Measurements from ENCODE around the gene MEGF11.

The MEGF11 gene

GRCh38 chr15:66253418-66254088, at the start of gene MEGF11:
Gene MEGF11 (minus strand): TSS chr15:66253750. CDS start chr15:66128403, 125,347 bp downstream.
- no peak for DNase-seq

- no peak for DNase-seq
Measured at GRCh38 chr15:66302489-66303278, 49.1 kb upstream of the MEGF11 start.

DNA sequence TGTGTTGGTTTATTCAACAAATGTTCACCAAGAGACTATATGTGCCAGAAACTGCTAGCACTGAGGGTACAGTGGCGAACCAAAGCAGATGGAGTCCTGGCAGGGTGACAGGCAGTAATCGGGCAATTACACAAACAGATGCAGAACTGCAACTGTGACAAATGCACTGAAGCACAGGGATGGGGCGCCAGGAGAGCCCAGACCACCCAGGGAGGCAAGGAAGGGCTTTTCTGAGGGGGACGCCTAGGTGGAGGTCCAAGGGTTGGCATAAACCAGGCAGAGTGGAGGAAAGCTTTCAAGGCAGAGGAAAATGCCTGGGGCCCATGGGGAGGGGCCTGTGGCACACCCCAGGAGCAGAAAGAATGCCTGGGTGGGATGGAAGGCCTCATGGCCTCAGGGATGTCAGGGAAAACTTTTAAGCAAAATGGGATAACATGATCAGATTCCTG, 45.3 kb upstream of the MEGF11 start:
- DNase-seq = no peak

- no peak for DNase-seq
Measured at GRCh38 chr15:66296186-66296585, 42.6 kb upstream of the MEGF11 start.

DNA sequence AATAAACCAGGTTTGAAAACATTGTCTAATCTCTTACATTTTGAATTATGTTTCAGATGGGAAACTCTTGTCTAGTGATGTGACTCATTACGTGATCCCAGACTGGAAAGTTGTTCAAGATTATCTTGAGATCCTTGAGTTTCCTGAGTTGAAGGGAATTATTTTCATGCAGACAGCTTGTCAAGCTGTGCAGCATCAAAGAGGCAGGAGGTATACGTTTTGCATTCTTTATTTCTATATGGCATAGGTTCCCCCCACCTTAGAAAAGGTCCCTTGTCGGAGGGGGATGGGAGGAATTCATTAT, 41.3 kb upstream of the MEGF11 start:
- no peak for DNase-seq

- no peak for DNase-seq
Measured at GRCh38 chr15:66294157-66294931, 40.8 kb upstream of the MEGF11 start.

DNA sequence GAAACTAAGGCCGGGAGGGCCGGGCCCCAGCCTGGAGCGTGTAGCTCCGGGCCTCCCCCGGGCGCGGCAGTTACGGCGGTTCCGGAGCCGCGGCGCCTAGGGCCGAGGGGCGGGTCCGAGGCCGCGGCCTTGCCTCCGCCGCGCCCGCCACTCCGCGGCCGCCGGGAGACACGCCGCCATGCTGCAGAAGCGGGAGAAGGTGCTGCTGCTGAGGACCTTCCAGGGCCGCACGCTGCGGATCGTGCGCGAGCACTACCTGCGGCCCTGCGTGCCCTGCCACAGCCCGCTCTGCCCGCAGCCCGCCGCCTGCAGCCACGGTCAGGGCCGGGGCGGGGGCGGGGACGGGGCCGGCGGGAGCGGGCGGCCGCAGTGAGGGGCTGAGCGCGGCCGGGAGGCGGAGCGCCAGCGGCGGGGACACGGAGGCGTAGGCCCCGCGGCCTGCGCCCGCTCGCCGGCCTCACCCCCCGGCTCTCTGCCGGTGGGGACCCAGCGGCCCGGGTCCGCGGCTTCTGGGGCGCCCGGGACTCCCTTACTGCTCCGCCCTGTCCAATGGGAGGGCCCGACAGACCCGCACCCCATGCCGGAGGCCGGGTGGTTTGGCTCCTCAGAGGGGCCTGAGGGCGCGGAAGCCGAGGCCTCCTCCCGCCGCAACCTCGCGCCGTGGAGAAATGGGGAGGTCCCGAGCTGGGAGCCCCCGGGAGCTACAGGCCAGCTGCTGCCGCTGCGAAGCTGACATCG, 40.0 kb upstream of the MEGF11 start, which contains the start of gene DIS3L:
Gene DIS3L (plus strand): TSS at position 150 of the 738 bp plus-strand sequence. CDS start 29 bp downstream, at position 179.
- peak; percentile 90 for DNase-seq

DNA sequence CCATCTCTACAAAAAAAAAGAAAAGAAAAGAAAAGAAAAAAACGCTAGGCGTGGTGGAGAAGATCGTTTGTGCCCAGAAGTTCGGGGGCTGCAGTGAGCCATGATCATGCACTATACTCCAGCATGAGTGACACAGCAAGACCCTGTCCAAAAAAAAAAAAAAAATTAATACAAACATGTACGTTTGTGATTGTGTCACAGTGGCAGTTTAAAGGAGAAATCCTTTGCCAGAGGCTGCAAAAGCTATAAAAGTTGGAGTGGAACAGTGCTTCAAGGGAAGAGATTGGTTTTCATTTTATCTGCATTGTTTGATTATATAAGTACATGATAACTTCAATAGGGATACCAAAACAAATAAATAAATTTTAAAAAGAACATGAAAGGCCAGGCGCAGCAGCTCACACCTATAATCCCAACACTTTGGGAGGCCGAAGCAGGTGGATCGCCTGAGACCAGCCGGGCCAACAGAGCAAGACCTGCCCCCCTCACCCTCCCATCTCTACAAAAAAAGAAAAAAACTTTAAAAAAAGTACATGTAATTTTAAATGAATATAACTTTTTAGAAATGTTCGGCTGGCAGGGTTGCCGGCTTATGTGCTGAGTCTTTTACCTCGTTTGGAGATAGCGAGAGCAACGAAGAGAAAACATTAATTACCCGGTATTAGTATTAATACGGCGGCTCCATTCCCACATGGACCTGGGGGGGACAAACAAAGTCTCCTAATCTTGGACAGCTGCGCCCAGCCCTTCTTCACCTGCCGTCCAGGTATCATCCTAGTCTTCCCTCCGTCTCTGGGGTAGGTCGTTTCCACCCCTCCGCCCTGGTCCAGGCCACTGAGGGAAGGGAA, 39.2 kb upstream of the MEGF11 start:
- DNase-seq = no peak

DNA sequence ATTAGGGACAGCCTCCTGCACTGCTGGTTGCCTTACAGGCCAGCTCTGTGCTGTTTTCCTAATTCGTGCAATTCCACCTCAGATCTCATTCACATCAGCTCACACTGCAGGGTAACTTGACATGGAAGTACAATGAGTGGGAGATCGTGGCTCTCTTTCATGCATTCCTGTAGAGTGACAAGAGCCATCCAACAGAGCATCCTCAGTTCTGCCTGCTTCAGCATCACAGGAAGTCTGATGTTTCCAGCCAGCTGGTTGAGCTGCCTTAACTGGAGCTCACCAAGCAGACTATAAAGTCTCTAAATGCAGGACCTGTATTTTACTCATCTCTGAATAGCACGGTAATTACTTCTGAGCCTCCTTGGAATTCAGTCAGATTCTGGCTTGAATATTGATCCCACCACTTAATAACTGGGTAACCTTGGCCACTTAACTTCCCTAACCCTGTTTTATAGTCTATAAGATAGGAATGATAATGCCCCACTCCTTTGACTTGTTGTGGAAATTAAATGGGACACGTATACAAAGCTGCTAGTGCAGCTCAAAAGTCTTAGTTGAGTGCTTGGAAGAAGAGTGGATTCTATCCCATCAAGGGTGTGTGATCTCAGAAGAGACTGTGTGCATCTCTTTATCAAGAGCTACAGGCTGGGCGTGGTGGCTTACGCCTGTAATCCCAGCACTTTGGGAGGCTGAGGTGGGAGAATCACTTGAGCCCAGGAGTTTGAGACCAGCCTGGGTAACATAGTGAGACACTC, 38.4 kb upstream of the MEGF11 start:
- DNase-seq = no peak

DNA sequence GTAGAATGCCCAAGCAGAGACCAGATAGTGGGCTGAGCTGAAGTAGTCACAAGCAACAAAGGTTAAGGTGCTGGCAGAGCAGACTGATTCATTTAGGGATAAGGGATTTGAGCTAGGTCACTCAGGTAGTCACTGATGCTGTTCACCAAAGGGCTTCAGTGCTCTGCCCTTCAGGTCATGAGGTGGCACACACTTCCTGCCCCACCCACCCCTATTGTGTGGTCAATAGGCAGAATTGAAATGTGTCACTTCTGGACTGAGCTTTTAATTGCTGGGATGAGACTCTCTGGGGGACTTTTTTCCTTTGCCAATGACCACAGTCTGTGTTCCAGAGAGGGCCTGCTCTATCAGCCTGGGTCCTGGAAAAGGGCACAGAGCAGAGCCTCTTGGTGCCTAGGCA, 37.0 kb upstream of the MEGF11 start:
- DNase-seq = no peak

GRCh38 chr15:66290007-66290406, 36.5 kb upstream of the MEGF11 start:
- no peak for DNase-seq

GRCh38 chr15:66288551-66289185, 35.1 kb upstream of the MEGF11 start:
- no peak for DNase-seq

DNA sequence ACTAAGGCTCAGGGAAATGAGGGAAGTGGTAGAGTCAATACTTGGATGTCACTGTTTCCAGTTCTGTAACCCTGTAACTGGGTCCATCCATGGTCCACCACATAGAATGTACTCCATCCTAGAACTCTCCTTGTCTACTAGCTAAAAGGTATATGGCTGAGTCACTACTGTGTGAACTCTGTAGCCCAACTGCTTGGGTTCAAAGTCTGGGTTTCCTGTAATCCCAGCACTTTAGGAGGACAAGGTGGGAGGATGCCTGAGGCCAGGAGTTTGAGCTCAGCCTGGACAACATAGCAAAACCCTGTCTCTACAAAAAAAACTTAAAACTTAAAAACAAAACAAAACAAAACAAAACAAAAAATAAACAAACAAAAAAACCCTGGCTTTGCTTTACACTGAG, 34.5 kb upstream of the MEGF11 start:
- DNase-seq = no peak

DNA sequence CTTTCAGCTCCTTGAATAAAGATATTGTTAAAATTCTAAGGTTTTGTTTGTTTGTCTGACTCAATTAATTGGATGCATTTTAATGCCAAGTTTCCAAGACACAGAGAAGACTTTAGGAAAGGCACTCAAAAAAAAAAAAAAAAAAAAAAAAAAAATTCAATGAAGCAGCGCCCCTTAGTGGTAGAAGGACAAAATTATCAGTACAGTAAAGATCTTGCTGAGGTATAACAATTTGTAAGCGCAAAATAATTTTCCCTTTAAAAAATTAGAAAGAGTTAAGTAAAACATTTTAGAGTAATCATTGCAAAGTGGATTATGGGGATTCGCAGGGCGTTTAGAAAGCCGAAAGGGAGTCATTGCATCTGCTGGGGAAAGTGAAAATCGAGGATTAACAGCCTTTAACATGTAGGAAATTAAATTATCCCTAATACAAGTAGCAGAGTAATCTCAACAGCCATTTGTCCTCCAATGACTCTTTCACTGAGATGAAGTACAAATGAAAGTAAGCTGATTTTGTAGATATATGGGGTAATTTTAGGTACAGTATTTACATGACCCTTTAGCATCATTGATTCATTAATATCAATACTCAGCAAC, 34.0 kb upstream of the MEGF11 start:
- DNase-seq = no peak

DNA sequence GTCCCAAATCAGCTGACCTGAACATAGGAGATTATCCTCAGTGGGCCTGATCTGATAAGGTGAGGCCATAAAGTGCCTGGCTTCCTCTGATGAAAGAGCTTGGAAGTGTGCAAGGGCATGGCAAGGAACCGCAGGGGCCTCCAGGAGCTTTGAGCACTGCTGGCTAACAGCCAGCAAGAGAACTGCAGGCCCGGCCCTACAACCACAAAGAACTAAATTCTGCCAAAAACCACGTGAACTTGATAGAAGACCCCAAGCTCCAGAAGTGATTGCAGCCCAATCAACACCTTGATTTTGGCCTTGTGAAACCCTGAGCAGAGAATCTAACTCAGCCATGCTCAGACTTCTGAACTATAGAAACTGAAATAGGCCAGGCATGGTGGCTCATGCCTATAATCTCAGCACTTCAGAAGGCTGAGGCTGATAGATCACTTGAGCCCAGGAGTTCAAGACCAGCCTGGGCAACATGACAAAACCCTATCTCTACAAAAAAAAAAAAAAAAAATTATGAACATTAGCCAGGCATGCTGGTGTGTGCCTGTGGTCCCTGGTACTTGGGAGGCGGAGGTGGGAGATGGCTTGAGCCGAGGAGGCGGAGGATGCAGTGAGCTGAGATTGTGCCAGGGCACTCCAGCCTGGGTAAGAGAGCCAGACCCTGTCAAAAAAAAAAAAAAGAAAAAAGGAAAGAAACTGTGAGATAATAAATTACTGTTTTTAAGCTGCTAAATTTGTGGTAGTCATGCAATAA, 32.2 kb upstream of the MEGF11 start:
- no peak for DNase-seq

- no peak for DNase-seq
Measured at GRCh38 chr15:66284271-66284670, 30.7 kb upstream of the MEGF11 start.

DNA sequence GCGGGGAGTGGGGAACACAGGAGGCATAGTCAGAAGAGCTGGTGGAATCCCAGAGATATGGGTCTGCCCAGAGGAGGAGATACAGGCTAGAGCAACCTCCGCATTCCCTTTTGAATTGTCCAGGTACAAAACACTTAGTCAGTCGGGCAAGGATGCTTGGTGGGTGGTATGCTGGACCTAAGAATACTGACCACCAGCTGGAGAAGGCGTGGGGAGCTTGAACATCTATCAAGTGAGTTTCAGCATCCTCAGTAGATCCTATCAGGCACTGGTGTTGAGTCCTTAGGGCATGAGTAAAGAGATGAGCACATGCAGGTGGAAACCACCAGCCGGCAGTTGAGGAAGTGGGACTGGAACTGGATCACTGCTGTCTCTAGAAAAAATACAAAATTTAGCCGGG, 25.1 kb upstream of the MEGF11 start:
- DNase-seq = no peak

- DNase-seq = no peak
Measured at GRCh38 chr15:66278056-66278455, 24.5 kb upstream of the MEGF11 start.

DNA sequence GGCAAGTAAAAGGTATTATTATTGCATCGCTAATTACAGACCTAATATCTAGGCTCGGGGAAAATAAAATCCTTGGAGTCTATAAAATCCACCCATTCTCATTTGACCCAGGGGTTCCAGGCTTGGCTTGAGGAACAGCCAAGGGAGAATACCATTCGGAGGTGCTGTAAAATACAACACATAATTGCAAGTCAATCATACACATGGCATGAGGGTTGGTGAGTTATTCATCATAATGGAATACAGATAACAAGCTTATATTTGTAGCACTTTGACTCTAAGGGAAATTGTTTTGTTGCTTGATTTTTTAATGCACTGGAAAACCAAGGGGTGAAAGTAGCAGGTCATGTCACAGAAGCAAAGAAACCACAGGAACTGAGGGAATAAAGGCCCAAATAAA, 23.0 kb upstream of the MEGF11 start:
- no peak for DNase-seq

DNA sequence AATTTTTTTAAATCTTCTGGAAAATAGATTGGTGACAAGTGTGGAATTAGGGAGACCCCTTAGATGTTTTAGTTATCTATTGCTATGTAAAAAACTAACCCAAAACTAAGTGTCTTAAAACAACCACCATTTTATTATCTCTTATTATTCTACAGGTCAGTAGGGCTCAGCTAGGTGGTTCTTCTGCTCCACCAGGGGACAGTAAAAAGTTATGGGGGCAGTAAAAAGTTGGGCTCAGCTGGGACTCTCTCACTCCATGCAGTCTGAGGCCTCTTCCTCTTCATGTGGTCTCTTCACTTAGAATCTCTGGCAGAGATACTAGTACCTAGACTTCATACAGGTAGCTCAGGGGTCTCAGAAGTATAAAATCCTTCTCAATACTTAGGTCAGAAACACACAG, 21.8 kb upstream of the MEGF11 start:
- DNase-seq = no peak

All from activated CD8-positive, alpha-beta memory T cell treated with anti-CD3 and anti-CD28 coated beads for 24 hours (primary cell).